ES-I3 (cell line): Measurements from ENCODE around the gene TUNAR.

Experiments
- H3K36me3 ChIP-seq: 2 replicates; pipeline ENCODE4 v1.6.1; 2013; ENCODE audit warnings: mild to moderate bottlenecking, low read length, control low read depth, moderate library complexity; ENCODE audit not compliant: insufficient read depth
- H3K4me1 ChIP-seq: 2 replicates; pipeline ENCODE4 v1.6.1; 2013; ENCODE audit warnings: mild to moderate bottlenecking, control low read depth, low read length; ENCODE audit not compliant: insufficient read depth
- H3K9ac ChIP-seq: 2 replicates; pipeline ENCODE4 v1.6.1; 2013; ENCODE audit warnings: low read depth, mild to moderate bottlenecking, low read length, moderate library complexity
- H3K9me3 ChIP-seq: 2 replicates; pipeline ENCODE4 v1.6.1; 2013; ENCODE audit warnings: mild to moderate bottlenecking, low read length, moderate library complexity; ENCODE audit not compliant: control insufficient read depth, insufficient read depth

The TUNAR gene

GRCh38 chr14:95886366-95887056, 9.9 kb downstream of the TUNAR start:
- Histone ChIP-seq H3K4me1 (peaks cover 13% of the 10 kb centered on the region; the same call in 1 of the 2 replicates), H3K9ac (no peak overlapping the region), H3K36me3 (peaks cover 4% of the 10 kb centered on the region; the same call in 1 of the 2 replicates), H3K9me3 (no peaks in the 10 kb centered on the region)

- H3K36me3 ChIP-seq = no peaks in the 10 kb centered on the region; the same call in 1 of the 2 replicates
- no peak overlapping the region for H3K9ac ChIP-seq
- no peaks in the 10 kb centered on the region for H3K9me3 ChIP-seq
- peaks cover 10% of the 10 kb centered on the region; the same call in 1 of the 2 replicates for H3K4me1 ChIP-seq
Observed at GRCh38 chr14:95887351-95887750, 10.7 kb downstream of the TUNAR start.

GRCh38 chr14:95889236-95889979, 12.8 kb downstream of the TUNAR start:
- no peak overlapping the region for H3K9ac ChIP-seq
- H3K4me1 ChIP-seq = peaks cover 8% of the 10 kb centered on the region; the same call in 1 of the 2 replicates
- H3K9me3 ChIP-seq = no peaks in the 10 kb centered on the region
- no peaks in the 10 kb centered on the region; the same call in 1 of the 2 replicates for H3K36me3 ChIP-seq

- H3K36me3 ChIP-seq = no peaks in the 10 kb centered on the region; the same call in 1 of the 2 replicates
- H3K9me3 ChIP-seq = no peaks in the 10 kb centered on the region
- no peak overlapping the region for H3K9ac ChIP-seq
- H3K4me1 ChIP-seq = peaks cover 9% of the 10 kb centered on the region
Observed at GRCh38 chr14:95891742-95892141, 15.1 kb downstream of the TUNAR start.

GRCh38 chr14:95892142-95892541, 15.5 kb downstream of the TUNAR start:
- Histone ChIP-seq H3K9ac (no peak overlapping the region), H3K9me3 (no peaks in the 10 kb centered on the region), H3K36me3 (no peaks in the 10 kb centered on the region; the same call in 1 of the 2 replicates), H3K4me1 (peaks cover 13% of the 10 kb centered on the region)

- Histone ChIP-seq H3K9ac (no peak overlapping the region), H3K9me3 (no peaks in the 10 kb centered on the region), H3K36me3 (no peaks in the 10 kb centered on the region; the same call in 1 of the 2 replicates), H3K4me1 (peaks cover 17% of the 10 kb centered on the region)
Observed at GRCh38 chr14:95895720-95896119, 19.1 kb downstream of the TUNAR start.

- H3K9ac ChIP-seq = no peak overlapping the region
- H3K9me3 ChIP-seq = no peaks in the 10 kb centered on the region
- H3K4me1 ChIP-seq = peaks cover 17% of the 10 kb centered on the region
- no peaks in the 10 kb centered on the region for H3K36me3 ChIP-seq
Observed at GRCh38 chr14:95896498-95897135, 20.0 kb downstream of the TUNAR start.

GRCh38 chr14:95897280-95897679, 20.6 kb downstream of the TUNAR start:
- H3K36me3 ChIP-seq = no peaks in the 10 kb centered on the region
- H3K4me1 ChIP-seq = peaks cover 17% of the 10 kb centered on the region
- H3K9ac ChIP-seq = no peak overlapping the region
- H3K9me3 ChIP-seq = no peaks in the 10 kb centered on the region

GRCh38 chr14:95901054-95901453, 24.4 kb downstream of the TUNAR start:
- H3K36me3 ChIP-seq = peaks cover 3% of the 10 kb centered on the region; the same call in 1 of the 2 replicates
- H3K4me1 ChIP-seq = peaks cover 15% of the 10 kb centered on the region
- no peaks in the 10 kb centered on the region for H3K9me3 ChIP-seq
- no peak overlapping the region for H3K9ac ChIP-seq

GRCh38 chr14:95902273-95902826, 25.7 kb downstream of the TUNAR start:
- Histone ChIP-seq H3K9me3 (no peaks in the 10 kb centered on the region), H3K9ac (no peak overlapping the region), H3K4me1 (peaks cover 2% of the 10 kb centered on the region), H3K36me3 (peaks cover 5% of the 10 kb centered on the region; the same call in 1 of the 2 replicates)

GRCh38 chr14:95903165-95903564, 26.5 kb downstream of the TUNAR start:
- Histone ChIP-seq H3K9ac (no peak overlapping the region), H3K4me1 (no peaks in the 10 kb centered on the region; the same call in 1 of the 2 replicates), H3K9me3 (no peaks in the 10 kb centered on the region), H3K36me3 (peaks cover 5% of the 10 kb centered on the region; the same call in 1 of the 2 replicates)

GRCh38 chr14:95903616-95904107, 27.0 kb downstream of the TUNAR start:
- Histone ChIP-seq H3K9me3 (no peaks in the 10 kb centered on the region), H3K9ac (no peak overlapping the region), H3K36me3 (peaks cover 5% of the 10 kb centered on the region; the same call in 1 of the 2 replicates), H3K4me1 (no peaks in the 10 kb centered on the region; the same call in 1 of the 2 replicates)

- Histone ChIP-seq H3K36me3 (peaks cover 5% of the 10 kb centered on the region; the same call in 1 of the 2 replicates), H3K4me1 (peaks cover 9% of the 10 kb centered on the region; the same call in 1 of the 2 replicates), H3K9me3 (no peaks in the 10 kb centered on the region), H3K9ac (no peak overlapping the region)
Observed at GRCh38 chr14:95906591-95906990, 30.0 kb downstream of the TUNAR start.

- peaks cover 21% of the 10 kb centered on the region; the same call in 1 of the 2 replicates for H3K4me1 ChIP-seq
- H3K9ac ChIP-seq = no peak overlapping the region
- H3K36me3 ChIP-seq = peaks cover 2% of the 10 kb centered on the region; the same call in 1 of the 2 replicates
- no peaks in the 10 kb centered on the region for H3K9me3 ChIP-seq
Observed at GRCh38 chr14:95910628-95911027, 34.0 kb downstream of the TUNAR start.
